Type B pancreatic cell (in vitro differentiated cells): ENCODE data around the gene IQCK. TPM values are rescaled to one million over a fixed set of nuclear protein-coding genes. Genes with fewer than 3 reads are reported as not detected.

Experiments used
- DNase-seq: peaks from one replicate; pipeline ENCODE4 v3.0.0; 2021; ENCODE audit warnings: mixed read lengths; ENCODE audit not compliant: unreplicated experiment; ENCODE audit errors: extremely low spot score
- H3K27ac Mint-ChIP-seq: 2 replicates; pipeline ENCODE4 v1.8.0; 2021; ENCODE audit warnings: mild to moderate bottlenecking, mixed read lengths
- H3K27me3 Mint-ChIP-seq: 2 replicates; pipeline ENCODE4 v1.8.0; 2021; ENCODE audit warnings: mixed read lengths
- H3K36me3 Mint-ChIP-seq: 2 replicates; pipeline ENCODE4 v1.8.0; 2021; ENCODE audit warnings: mixed read lengths
- H3K4me1 Mint-ChIP-seq: one replicate; pipeline ENCODE4 v1.8.0; 2021; ENCODE audit warnings: mixed read lengths; ENCODE audit not compliant: unreplicated experiment
- H3K4me3 Mint-ChIP-seq: 2 replicates; pipeline ENCODE4 v1.8.0; 2021; ENCODE audit warnings: mild to moderate bottlenecking, mixed read lengths
- H3K9me3 Mint-ChIP-seq: 2 replicates; pipeline ENCODE4 v1.8.0; 2021; ENCODE audit warnings: mixed read lengths
- total RNA-seq: library from RNA; stranded (reverse); gene quantifications from 2 replicates; pipeline ENCODE4 v1.2.1, GENCODE V29; 2021; ENCODE audit warnings: low replicate concordance
- TF ChIP-seq, protein P1 (sequence below): fragments of 200-600 bp; sonication (generic); conservative IDR thresholded peaks from 2 replicates; pipeline ENCODE4 v1.5.0; 2021; ENCODE audit warnings: antibody characterized with exemption, mild to moderate bottlenecking

IQCK gene
- total RNA-seq, 1 donor from 2014 or later = 23.0 TPM

DNA sequence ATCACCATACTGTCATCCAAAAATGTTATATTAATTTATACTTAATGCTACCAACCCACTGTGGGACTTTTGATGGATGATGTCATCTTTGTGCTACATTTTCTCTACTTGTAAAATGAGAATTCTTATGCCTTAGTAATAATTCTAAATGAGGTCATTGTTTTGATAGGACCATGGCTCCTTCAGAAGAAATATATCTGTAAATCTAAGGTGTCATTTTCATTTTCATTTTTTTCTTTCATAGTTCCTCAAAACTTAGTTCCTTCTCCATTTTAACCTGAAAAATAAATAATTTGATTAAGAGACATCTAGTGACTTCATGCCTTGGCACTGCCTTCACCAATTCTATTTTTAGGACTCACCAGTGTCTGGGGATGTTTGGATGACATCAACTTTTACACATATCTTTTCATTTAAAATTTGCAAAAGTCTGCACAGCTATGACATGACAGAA is 117.9 kb downstream of the IQCK start:
- Mint-ChIP-seq H3K4me3 (no peak overlapping the region), H3K27ac (no peak overlapping the region), H3K9me3 (no peaks in the 10 kb centered on the region), H3K36me3 (peaks cover 9% of the 10 kb centered on the region), H3K4me1 (peaks cover 13% of the 10 kb centered on the region), H3K27me3 (no peaks in the 10 kb centered on the region)
- DNase-seq = no peak
- TF ChIP-seq, protein P1, sequence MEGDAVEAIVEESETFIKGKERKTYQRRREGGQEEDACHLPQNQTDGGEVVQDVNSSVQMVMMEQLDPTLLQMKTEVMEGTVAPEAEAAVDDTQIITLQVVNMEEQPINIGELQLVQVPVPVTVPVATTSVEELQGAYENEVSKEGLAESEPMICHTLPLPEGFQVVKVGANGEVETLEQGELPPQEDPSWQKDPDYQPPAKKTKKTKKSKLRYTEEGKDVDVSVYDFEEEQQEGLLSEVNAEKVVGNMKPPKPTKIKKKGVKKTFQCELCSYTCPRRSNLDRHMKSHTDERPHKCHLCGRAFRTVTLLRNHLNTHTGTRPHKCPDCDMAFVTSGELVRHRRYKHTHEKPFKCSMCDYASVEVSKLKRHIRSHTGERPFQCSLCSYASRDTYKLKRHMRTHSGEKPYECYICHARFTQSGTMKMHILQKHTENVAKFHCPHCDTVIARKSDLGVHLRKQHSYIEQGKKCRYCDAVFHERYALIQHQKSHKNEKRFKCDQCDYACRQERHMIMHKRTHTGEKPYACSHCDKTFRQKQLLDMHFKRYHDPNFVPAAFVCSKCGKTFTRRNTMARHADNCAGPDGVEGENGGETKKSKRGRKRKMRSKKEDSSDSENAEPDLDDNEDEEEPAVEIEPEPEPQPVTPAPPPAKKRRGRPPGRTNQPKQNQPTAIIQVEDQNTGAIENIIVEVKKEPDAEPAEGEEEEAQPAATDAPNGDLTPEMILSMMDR = no peak

DNA sequence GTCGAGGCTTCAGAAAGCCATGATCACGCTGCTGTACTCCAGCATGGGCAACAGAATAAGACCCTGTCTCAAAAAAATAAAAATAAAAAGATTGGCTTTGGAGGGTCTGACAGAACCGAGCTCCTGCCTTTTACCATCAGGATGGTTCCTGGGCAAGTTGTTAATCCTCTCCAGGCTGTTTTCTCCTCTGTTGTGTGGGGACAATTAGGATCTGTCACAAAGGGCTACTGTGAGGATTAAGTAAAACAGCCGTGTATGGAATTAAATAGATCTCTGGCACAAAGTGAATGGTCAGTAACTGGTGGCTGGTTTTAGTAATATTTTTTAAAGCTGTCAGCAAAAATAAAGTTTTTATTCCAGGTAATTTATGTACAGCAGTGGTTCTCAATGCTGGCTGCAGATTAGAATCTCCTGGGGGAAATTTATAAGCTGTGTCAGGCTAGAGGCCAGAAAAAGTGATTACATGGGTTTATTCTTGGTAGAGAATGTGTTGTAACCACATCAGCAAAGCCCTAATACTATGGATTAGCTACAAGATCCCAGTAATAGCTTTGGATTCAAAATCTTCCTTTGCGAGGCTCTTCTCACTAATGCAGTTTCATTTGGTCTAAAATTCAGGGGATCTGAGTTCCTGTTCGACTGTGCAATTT is 119.4 kb downstream of the IQCK start:
- Mint-ChIP-seq H3K4me3 (no peak overlapping the region), H3K27me3 (no peaks in the 10 kb centered on the region), H3K9me3 (no peaks in the 10 kb centered on the region), H3K4me1 (peaks cover 13% of the 10 kb centered on the region), H3K36me3 (peaks cover 9% of the 10 kb centered on the region), H3K27ac (no peak overlapping the region)
- DNase-seq = no peak
- TF ChIP-seq, protein P1 = no peak

DNA sequence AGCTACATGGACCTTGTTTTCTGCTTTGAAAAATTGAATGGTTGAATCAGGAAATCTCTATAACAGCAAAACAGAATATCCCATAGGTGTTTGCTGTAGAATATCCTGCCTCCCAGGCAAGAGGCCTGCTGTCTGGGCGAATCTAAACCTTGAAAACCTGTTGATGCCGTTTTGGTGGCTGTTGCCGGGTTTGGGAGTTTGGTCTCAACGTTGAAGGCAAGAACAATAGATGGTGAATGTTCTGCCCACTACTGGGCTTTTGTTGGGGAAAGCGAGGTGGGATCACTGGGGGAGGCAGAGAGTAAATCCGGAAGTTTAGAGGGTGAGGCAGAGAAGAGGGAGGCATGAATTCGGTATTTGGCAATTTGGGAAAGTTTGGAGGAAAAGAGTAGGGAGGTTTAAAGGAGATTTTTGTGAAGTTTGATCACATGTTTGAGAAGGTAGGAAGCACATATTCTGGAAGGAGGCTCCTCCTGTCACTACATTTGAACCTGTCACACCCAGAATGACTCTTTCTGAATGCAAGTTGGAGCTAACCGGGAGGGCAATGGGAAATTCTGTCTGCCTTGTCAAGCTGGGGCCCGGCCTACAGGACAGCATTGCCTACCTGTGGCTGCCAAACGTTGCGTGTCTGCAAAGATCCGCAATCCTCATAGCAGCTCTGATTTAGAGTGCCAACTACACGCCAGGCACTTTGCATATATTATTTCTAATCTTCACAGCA is 120.1 kb downstream of the IQCK start:
- H3K36me3 Mint-ChIP-seq = peaks cover 3% of the 10 kb centered on the region
- TF ChIP-seq, protein P1 = no peak
- H3K4me1 Mint-ChIP-seq = peaks cover 15% of the 10 kb centered on the region
- H3K27me3 Mint-ChIP-seq = no peaks in the 10 kb centered on the region
- no peak overlapping the region for H3K27ac Mint-ChIP-seq
- no peak for DNase-seq
- H3K4me3 Mint-ChIP-seq = no peak overlapping the region
- H3K9me3 Mint-ChIP-seq = no peaks in the 10 kb centered on the region

DNA sequence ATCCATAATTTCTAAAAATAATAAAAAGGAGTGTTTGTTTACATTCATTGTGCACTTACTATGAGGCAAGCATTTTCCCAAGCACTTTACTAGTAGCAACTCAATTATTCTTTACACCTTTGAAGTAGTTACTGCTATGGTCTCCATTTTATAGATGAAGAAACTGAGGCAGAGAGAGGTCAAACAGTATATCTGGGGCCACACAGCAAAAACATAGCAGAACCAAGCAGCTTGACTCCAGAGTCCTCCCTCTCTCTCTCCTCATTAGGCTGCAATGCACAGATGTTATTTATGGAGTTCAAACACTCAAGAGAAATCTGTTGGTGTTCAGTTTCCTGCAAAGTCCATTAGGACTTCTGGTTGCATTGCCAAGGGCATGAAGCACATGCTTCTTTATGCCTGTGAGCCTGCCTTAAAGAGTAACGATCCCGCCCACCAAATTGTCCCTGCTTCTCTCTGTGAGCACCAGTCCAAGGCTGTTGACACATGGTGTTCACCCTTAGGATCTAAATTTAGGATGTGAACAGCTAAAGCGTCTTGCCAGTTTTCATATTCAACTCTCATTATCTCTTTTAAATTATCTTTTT is 122.5 kb downstream of the IQCK start:
- peaks cover 18% of the 10 kb centered on the region for H3K4me1 Mint-ChIP-seq
- TF ChIP-seq, protein P1 = no peak
- no peak for DNase-seq
- H3K4me3 Mint-ChIP-seq = no peak overlapping the region
- no peaks in the 10 kb centered on the region for H3K9me3 Mint-ChIP-seq
- no peaks in the 10 kb centered on the region for H3K27me3 Mint-ChIP-seq
- H3K27ac Mint-ChIP-seq = no peak overlapping the region
- peaks cover 4% of the 10 kb centered on the region for H3K36me3 Mint-ChIP-seq

DNA sequence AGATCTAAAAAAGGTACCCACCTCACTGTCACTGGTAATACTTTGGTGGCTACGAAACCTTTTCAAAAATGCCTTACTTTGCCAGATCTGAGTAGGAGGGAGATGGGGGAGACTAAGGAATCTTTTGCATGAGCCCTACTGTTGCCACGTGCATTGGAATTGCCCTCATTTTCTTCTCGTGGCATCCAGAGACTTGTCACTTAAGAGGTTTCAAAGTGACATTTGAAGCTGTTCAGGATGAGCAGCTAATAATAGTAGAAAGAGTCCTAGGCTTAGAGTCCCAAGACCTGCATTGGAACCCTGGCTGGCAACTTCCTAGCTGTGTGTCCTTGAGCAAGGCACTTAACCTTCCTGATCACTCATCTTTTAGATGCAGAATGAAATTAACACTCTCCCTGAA is 123.1 kb downstream of the IQCK start:
- Mint-ChIP-seq H3K4me3 (no peak overlapping the region), H3K27me3 (no peaks in the 10 kb centered on the region), H3K36me3 (peaks cover 4% of the 10 kb centered on the region), H3K9me3 (no peaks in the 10 kb centered on the region), H3K27ac (no peak overlapping the region), H3K4me1 (peaks cover 16% of the 10 kb centered on the region)
- no peak for DNase-seq
- TF ChIP-seq, protein P1 = no peak
